Activated CD8-positive, alpha-beta memory T cell treated with anti-CD3 and anti-CD28 coated beads, Interleukin-2, amount 10 ng/mL, durations not matched to agents 7 days and 5 days (primary cell): ENCODE data around the gene PATE4. TPM values are rescaled to one million over a fixed set of nuclear protein-coding genes. Genes with fewer than 3 reads are reported as not detected.
"Not testable (repeated sequence)": the region's sequence is repeated elsewhere in the genome, so short reads cannot be mapped to it uniquely, and the experiment has no call there.

Source experiments
- ATAC-seq: fragments of 150-1000 bp; cut with Tn5 transposase; one replicate; pipeline ENCODE4 v1.10.0; 2021; ENCODE audit warnings: moderate library complexity
- CTCF ChIA-PET: fragments of 350-600 bp; sonication (Branson Sonifier 250); formaldehyde crosslinking; loops from one replicate; lab custom pipeline; 2021; ENCODE audit warnings: antibody characterized with exemption; lab: Charles Lee
- DNase-seq: peaks from one replicate; pipeline ENCODE4 v3.0.0-alpha.2; 2020
- H3K27ac Mint-ChIP-seq: one replicate; pipeline ENCODE4 v1.8.0; 2021; ENCODE audit warnings: mild to moderate bottlenecking, mixed read lengths
- H3K27me3 Mint-ChIP-seq: one replicate; pipeline ENCODE4 v1.8.0; 2021; ENCODE audit warnings: mixed read lengths
- H3K36me3 Mint-ChIP-seq: one replicate; pipeline ENCODE4 v1.8.0; 2021; ENCODE audit warnings: mild to moderate bottlenecking, mixed read lengths
- H3K4me1 Mint-ChIP-seq: one replicate; pipeline ENCODE4 v1.8.0; 2021; ENCODE audit warnings: mixed read lengths
- H3K4me3 Mint-ChIP-seq: one replicate; pipeline ENCODE4 v1.8.0; 2021; ENCODE audit warnings: mild to moderate bottlenecking, moderate library complexity, mixed read lengths
- H3K9me3 Mint-ChIP-seq: one replicate; pipeline ENCODE4 v1.8.0; 2022; ENCODE audit warnings: low read depth, mixed read lengths
- total RNA-seq, 2 experiments: library from RNA; stranded (reverse); gene quantifications; one replicate each; pipeline ENCODE4 v1.2.3, GENCODE V29; 2021

The PATE4 gene, protein sequence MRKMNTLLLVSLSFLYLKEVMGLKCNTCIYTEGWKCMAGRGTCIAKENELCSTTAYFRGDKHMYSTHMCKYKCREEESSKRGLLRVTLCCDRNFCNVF
- not detected for total RNA-seq

DNA sequence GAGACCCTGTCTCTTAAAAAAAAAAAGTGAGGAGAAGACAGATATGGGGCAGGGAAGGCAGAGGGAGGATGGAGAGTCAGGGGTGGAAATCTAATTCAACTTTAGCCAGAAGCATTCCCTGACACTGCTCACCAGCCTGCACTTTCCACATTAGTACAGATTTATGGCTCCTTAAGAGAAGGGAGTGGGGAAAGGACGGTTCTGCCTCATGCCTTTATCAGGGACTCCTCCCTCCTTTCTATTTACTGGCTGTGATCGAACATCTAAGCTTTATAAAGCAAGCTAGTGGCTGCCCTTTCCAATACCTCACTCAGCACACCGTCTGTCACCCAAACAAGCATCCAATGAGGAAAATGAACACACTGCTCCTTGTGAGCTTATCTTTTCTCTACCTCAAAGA, at the start of gene PATE4:
TSS of gene PATE4 (plus strand) at position 301 of the 400 bp plus-strand sequence. CDS start at position 345, 44 bp downstream.
- CTCF ChIA-PET = no interaction called here
- no peak for DNase-seq
- Mint-ChIP-seq H3K9me3 (no peaks in the 10 kb centered on the region), H3K27me3 (peaks cover 15% of the 10 kb centered on the region), H3K4me3 (no peak within 1 kb of the TSS), H3K27ac (no peak within 1 kb of the TSS), H3K4me1 (no peaks in the 10 kb centered on the region), H3K36me3 (no peaks in the 10 kb centered on the region)
- no peak for ATAC-seq

GRCh38 chr11:125784678-125785077, 48.4 kb upstream of the PATE4 start:
- no peaks in the 10 kb centered on the region for H3K9me3 Mint-ChIP-seq
- peaks cover 12% of the 10 kb centered on the region for H3K27me3 Mint-ChIP-seq
- no peaks in the 10 kb centered on the region for H3K36me3 Mint-ChIP-seq
- CTCF ChIA-PET = no interaction called here
- H3K4me3 Mint-ChIP-seq = no peak overlapping the region
- DNase-seq (no peak), ATAC-seq (no peak)
- H3K27ac Mint-ChIP-seq = no peak overlapping the region
- H3K4me1 Mint-ChIP-seq = no peaks in the 10 kb centered on the region

- CTCF ChIA-PET = no interaction called here
- no peak for ATAC-seq
- no peaks in the 10 kb centered on the region for H3K36me3 Mint-ChIP-seq
Observed at GRCh38 chr11:125787827-125788226, 45.3 kb upstream of the PATE4 start, which contains the start of gene PATE3. PATE3 (plus strand) TSS chr11:125788127; CDS start chr11:125788152, 25 bp downstream.

DNA sequence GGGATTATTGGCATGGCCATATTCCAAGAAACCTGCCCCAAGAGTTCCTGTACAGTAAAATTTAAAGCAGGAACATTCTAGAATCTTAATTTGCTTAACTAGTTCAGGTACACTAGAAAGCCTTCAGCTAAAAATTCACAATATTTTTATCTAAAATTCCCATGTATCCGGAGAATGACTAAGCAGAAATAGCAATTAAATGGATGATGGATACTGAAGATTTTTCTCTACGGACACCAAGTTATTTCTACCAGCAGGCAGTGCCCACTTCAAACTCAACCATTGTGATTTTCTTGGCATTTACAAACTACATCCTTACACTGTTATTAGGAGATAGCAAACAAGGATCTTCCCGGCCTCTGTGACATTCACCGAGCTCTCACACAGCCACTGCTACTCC, 42.3 kb upstream of the PATE4 start:
- Mint-ChIP-seq H3K4me1 (no peaks in the 10 kb centered on the region), H3K27me3 (peaks cover 9% of the 10 kb centered on the region), H3K4me3 (no peak overlapping the region), H3K9me3 (peaks cover 2% of the 10 kb centered on the region), H3K27ac (no peak overlapping the region), H3K36me3 (no peaks in the 10 kb centered on the region)
- DNase-seq = no peak
- ATAC-seq = no peak
- CTCF ChIA-PET = no interaction called here

More at GRCh38 chr11:125787827-125788226, 45.3 kb upstream of the PATE4 start, which contains the start of gene PATE3:
- Mint-ChIP-seq H3K27me3 (peaks cover 6% of the 10 kb centered on the region), H3K4me1 (no peaks in the 10 kb centered on the region), H3K9me3 (no peaks in the 10 kb centered on the region), H3K27ac (no peak within 1 kb of the TSS), H3K4me3 (no peak within 1 kb of the TSS)
- DNase-seq = no peak

DNA sequence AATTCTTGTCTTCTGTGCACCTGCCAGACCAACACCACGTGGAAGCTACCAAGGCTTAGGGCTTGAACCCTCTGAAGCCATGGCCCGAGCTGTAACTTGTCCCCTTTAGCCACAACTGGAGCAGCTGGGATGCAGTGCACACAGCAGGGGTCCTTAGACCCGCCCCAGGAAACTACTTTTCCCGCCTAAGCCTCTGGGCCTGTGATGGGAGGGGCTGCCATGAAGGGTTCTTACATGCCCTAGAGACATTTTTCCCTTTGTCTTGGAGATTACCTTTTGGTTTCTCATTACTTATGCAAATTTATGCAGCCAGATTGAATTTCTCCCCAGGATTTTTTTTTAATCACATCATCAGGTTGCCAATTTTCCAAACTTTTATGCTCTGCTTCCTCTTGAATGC, 35.5 kb upstream of the PATE4 start:
- DNase-seq = no peak
- no peaks in the 10 kb centered on the region for H3K36me3 Mint-ChIP-seq
- H3K9me3 Mint-ChIP-seq = peaks cover 13% of the 10 kb centered on the region
- no peak overlapping the region for H3K4me3 Mint-ChIP-seq
- CTCF ChIA-PET = no interaction called here
- ATAC-seq = no peak
- no peaks in the 10 kb centered on the region for H3K4me1 Mint-ChIP-seq
- no peak overlapping the region for H3K27ac Mint-ChIP-seq
- H3K27me3 Mint-ChIP-seq = peaks cover 13% of the 10 kb centered on the region

GRCh38 chr11:125799808-125800207, 33.3 kb upstream of the PATE4 start:
- Mint-ChIP-seq H3K27me3 (peaks cover 13% of the 10 kb centered on the region), H3K4me3 (no peak overlapping the region), H3K27ac (no peak overlapping the region), H3K4me1 (no peaks in the 10 kb centered on the region), H3K36me3 (no peaks in the 10 kb centered on the region), H3K9me3 (peaks cover 15% of the 10 kb centered on the region)
- CTCF ChIA-PET = no interaction called here
- ATAC-seq (no peak), DNase-seq (no peak)

DNA sequence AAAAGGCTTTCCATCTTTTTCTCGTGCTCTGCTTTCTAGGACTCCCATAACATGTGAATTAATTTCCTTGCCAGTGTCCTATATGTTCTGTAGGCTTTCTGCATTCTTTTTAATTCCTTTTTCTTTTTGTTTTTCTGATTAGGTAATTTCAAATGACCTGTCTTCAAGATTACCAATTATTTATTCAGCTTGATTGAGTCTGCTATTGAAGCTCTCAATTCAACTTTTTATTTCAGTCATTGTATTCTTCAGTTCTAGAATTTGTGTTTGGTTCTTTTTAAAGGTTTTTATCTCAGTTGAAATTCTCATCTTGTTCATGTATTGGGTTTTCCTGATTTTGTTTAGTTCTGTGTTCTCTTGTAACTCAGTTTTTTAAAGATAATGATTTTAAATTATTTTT, 30.7 kb upstream of the PATE4 start:
- H3K27ac Mint-ChIP-seq = no peak overlapping the region
- peaks cover 9% of the 10 kb centered on the region for H3K27me3 Mint-ChIP-seq
- no peaks in the 10 kb centered on the region for H3K4me1 Mint-ChIP-seq
- H3K9me3 Mint-ChIP-seq = peaks cover 15% of the 10 kb centered on the region
- DNase-seq (no peak), ATAC-seq (no peak)
- H3K36me3 Mint-ChIP-seq = no peaks in the 10 kb centered on the region
- CTCF ChIA-PET = no interaction called here
- no peak overlapping the region for H3K4me3 Mint-ChIP-seq

DNA sequence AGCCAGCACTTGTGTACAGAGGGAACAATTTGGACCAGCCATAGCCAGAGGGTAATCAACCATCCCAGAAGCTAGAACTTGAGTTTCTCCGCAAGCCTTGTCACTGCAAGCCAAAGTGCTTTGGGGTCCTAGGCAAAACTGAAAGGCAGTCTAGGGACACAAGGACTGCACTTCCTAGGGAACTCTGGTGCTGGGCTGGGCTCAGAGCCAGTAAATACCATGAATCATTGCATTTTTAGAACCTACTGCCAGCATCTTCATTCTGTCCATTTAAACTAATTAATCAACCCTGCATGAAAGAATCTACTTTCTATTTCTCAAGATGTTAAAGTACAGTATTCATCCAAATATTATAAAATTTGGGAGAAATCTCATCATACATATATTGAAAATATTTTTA, 25.2 kb upstream of the PATE4 start:
- no peaks in the 10 kb centered on the region for H3K4me1 Mint-ChIP-seq
- no peaks in the 10 kb centered on the region for H3K36me3 Mint-ChIP-seq
- CTCF ChIA-PET = no interaction called here
- H3K4me3 Mint-ChIP-seq = no peak overlapping the region
- peaks cover 11% of the 10 kb centered on the region for H3K27me3 Mint-ChIP-seq
- ATAC-seq = no peak
- H3K9me3 Mint-ChIP-seq = peaks cover 3% of the 10 kb centered on the region
- no peak overlapping the region for H3K27ac Mint-ChIP-seq
- DNase-seq = no peak

DNA sequence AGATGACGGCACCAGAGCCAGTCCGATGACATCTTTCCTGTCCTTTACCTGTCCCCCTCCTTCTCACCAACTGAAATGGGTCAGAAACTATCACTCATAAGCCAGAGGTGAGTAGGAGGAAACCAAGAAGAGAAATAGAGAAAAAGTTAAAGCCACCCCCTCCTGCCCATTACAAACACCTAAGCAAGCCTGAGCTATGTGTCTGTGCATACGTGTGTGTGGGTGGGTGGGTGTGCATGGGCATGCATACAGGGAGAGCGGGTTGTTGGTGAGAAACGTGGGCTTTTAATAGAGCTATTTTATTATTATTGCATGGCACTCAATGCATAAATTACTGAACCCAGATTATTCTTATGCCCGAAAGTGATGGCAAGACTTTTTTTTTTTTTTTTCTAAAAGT, 2.6 kb downstream of the PATE4 start:
- ATAC-seq (no peak), DNase-seq (no peak)
- no peak overlapping the region for H3K4me3 Mint-ChIP-seq
- H3K9me3 Mint-ChIP-seq = no peaks in the 10 kb centered on the region
- CTCF ChIA-PET = no interaction called here
- no peak overlapping the region for H3K27ac Mint-ChIP-seq
- peaks cover 16% of the 10 kb centered on the region for H3K27me3 Mint-ChIP-seq
- H3K4me1 Mint-ChIP-seq = no peaks in the 10 kb centered on the region
- H3K36me3 Mint-ChIP-seq = no peaks in the 10 kb centered on the region

- CTCF ChIA-PET = no interaction called here
- Mint-ChIP-seq H3K9me3 (peaks cover 12% of the 10 kb centered on the region), H3K4me3 (no peak overlapping the region), H3K36me3 (peaks cover 4% of the 10 kb centered on the region), H3K4me1 (no peaks in the 10 kb centered on the region), H3K27ac (no peak overlapping the region), H3K27me3 (peaks cover 5% of the 10 kb centered on the region)
- no peak for DNase-seq
- no peak for ATAC-seq
Observed at GRCh38 chr11:125842321-125842948, 9.3 kb downstream of the PATE4 start.

DNA sequence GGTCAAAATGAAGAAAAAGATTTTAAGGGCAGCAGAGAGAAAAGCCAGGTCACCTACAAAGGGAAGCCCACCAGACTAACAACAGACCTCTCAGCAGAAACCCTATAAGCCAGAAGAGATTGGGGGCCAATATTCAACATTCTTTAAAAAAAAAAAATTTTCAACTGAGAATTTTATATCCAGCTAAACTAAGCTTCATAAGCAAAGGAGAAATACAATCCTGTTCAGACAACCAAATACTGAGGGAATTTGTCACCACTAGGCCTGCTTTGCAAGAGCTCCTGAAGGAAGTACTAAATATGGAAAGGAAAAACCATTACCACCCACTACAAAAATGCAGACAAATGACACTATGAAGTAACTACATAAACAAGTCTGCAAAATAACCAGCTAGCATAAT, 13.1 kb downstream of the PATE4 start:
- ATAC-seq (no peak), DNase-seq (no peak)
- Mint-ChIP-seq H3K36me3 (peaks cover 4% of the 10 kb centered on the region), H3K9me3 (peaks cover 12% of the 10 kb centered on the region), H3K27ac (no peak overlapping the region), H3K27me3 (peaks cover 8% of the 10 kb centered on the region), H3K4me1 (no peaks in the 10 kb centered on the region), H3K4me3 (no peak overlapping the region)
- CTCF ChIA-PET = no interaction called here

DNA sequence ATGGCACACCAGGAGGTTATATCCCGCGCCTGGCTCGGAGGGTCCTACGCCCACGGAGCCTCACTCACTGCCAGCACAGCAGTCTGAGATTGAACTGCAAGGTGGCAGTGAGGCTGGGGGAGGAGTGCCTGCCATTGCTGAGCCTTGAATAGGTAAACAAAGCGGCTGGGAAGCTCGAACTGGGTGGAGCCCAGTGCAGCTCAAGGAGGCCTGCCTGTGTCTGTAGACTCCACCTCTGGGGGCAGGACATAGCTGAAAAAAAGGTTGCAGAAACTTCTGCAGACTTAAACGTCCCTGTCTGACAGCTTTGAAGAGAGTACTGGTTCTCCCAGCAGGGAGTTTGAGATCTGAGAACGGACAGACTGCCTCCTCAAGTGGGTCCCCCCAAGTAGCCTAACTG, 24.6 kb downstream of the PATE4 start:
- H3K36me3 Mint-ChIP-seq, DNase-seq, CTCF ChIA-PET, H3K27ac Mint-ChIP-seq, H3K4me3 Mint-ChIP-seq, H3K9me3 Mint-ChIP-seq, H3K4me1 Mint-ChIP-seq, ATAC-seq: not testable (repeated sequence)
- peaks cover 31% of the 10 kb centered on the region for H3K27me3 Mint-ChIP-seq

GRCh38 chr11:125862786-125863185, 29.7 kb downstream of the PATE4 start:
- DNase-seq, H3K4me1 Mint-ChIP-seq, H3K36me3 Mint-ChIP-seq, ATAC-seq, H3K4me3 Mint-ChIP-seq, H3K27me3 Mint-ChIP-seq, H3K9me3 Mint-ChIP-seq, CTCF ChIA-PET, H3K27ac Mint-ChIP-seq: not testable (repeated sequence)

DNA sequence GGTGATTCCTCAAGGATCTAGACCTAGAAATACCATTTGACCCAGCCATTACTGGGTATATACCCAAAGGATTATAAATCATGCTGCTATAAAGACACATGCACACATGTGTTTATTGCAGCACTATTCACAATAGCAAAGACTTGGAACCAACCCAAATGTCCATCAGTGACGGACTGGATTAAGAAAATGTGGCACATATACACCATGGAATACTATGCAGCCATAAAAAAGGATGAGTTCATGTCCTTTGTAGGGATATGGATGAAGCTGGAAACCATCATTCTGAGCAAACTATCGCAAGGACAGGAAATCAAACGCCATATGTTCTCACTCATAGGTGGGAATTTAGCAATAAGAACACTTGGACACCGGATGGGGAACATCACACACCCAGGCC, 32.2 kb downstream of the PATE4 start:
- H3K4me1 Mint-ChIP-seq, H3K36me3 Mint-ChIP-seq, H3K27me3 Mint-ChIP-seq, ATAC-seq, DNase-seq, H3K9me3 Mint-ChIP-seq, H3K27ac Mint-ChIP-seq, H3K4me3 Mint-ChIP-seq: not testable (repeated sequence)
- CTCF ChIA-PET = interaction anchor here (0.6 kb wide), 1 partner anchor 196 kb away, joined by 4 read pairs; no protein-coding TSS in a partner anchor
